ENCODE data around the gene RTP1.

DNA sequence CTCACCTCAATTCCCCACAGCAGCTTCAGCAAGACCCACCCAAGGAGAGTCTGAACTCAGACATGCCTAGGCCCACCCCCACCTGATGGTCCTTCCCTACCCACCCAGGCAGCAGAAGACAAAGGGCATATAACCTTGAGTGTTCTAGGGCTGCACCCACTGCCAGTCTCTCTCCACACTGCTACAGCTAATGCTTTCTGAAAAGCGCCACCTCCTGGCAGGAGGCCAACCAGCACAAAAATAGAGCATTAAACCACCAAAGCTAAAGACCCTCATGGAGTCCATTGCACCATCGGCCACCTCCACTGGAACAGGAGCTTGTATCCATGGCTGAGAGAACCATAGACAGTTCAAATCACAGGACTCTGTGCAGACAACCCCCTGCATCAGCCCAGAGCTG lies 46.7 kb upstream of the RTP1 start:
- TF ChIP-seq, protein P1, sequence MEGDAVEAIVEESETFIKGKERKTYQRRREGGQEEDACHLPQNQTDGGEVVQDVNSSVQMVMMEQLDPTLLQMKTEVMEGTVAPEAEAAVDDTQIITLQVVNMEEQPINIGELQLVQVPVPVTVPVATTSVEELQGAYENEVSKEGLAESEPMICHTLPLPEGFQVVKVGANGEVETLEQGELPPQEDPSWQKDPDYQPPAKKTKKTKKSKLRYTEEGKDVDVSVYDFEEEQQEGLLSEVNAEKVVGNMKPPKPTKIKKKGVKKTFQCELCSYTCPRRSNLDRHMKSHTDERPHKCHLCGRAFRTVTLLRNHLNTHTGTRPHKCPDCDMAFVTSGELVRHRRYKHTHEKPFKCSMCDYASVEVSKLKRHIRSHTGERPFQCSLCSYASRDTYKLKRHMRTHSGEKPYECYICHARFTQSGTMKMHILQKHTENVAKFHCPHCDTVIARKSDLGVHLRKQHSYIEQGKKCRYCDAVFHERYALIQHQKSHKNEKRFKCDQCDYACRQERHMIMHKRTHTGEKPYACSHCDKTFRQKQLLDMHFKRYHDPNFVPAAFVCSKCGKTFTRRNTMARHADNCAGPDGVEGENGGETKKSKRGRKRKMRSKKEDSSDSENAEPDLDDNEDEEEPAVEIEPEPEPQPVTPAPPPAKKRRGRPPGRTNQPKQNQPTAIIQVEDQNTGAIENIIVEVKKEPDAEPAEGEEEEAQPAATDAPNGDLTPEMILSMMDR (IDR thresholded peaks at IDR 0.05) = no peak
- TF ChIP-seq POLR2AphosphoS5 (IDR thresholded peaks at IDR 0.05) = no peak
